HepG2 (cell line): ENCODE data around the gene MRPL34. TPM values are rescaled to one million over a fixed set of nuclear protein-coding genes. Genes with fewer than 3 reads are reported as not detected.

Source experiments
- ATAC-seq: fragments of 200-7000 bp; cut with Tn5 transposase; 3 replicates; pipeline ENCODE4 v1.9.1; 2020; ENCODE audit warnings: mild to moderate bottlenecking, moderate library complexity
- BruUV-seq: library from RNA; stranded (reverse); fragments of 400-500 nt; replicated peaks from 2 replicates; lab custom pipeline; 2021; lab: Mats Ljungman, UMichigan
- CTCF ChIA-PET: fragments of 300-600 bp; formaldehyde crosslinking; extraction: SDS; loops from one replicate; lab custom pipeline; 2021; ENCODE audit warnings: low total read pairs, inconsistent platforms, low intra/inter-chr PET ratio; lab: Yijun Ruan, JAX
- POLR2A ChIA-PET: fragments of 350-600 bp; sonication (Branson Sonifier 250); formaldehyde crosslinking; loops from one replicate; lab custom pipeline; 2020; ENCODE audit warnings: antibody characterized with exemption, inconsistent platforms; lab: Yijun Ruan, JAX
- DNase-seq: peaks from one replicate; pipeline ENCODE4 v3.0.0-alpha.2; 2015; ENCODE audit warnings: low spot score
- FAIRE-seq: peaks from 3 replicates; lab custom pipeline; 2011; peaks lifted over from hg19 to GRCh38; lab: Jason Lieb, UNC
- H2AFZ ChIP-seq: one replicate; pipeline ENCODE4 v1.6.1; 2011; ENCODE audit warnings: low read length, inconsistent platforms
- H3K27ac ChIP-seq: fragments of 300-600 bp; 3 replicates; pipeline ENCODE4 v1.8.0; 2011; ENCODE audit warnings: mixed run types, mild to moderate bottlenecking, mixed read lengths, low read length, inconsistent platforms; ENCODE audit not compliant: insufficient read depth; ENCODE audit errors: extremely low read length
- H3K27me3 ChIP-seq, 2 experiments: fragments of 200-600 bp in 1 of 2; 2 replicates in 1 of 2; 3 replicates in 1 of 2; pipeline versions ENCODE4 v1.6.0 to v1.8.0; 2011; ENCODE audit warnings: low read length in 2 of 2, mild to moderate bottlenecking in 2 of 2, moderate library complexity in 2 of 2, inconsistent platforms in 1 of 2; ENCODE audit not compliant: insufficient read depth in 2 of 2, control insufficient read depth in 1 of 2
- H3K36me3 ChIP-seq, 2 experiments: fragments of 200-600 bp in 1 of 2; replicated peaks in 1 of 2; 2 replicates in 1 of 2; 3 replicates in 1 of 2; pipeline versions ENCODE4 v1.5.1 to v1.8.0; 2011; ENCODE audit warnings: low read length in 2 of 2, inconsistent platforms in 1 of 2; ENCODE audit not compliant: insufficient read depth in 2 of 2, control insufficient read depth in 1 of 2
- H3K4me1 ChIP-seq: 2 replicates; pipeline ENCODE4 v1.5.1; 2012; ENCODE audit warnings: low read length, inconsistent platforms; ENCODE audit not compliant: insufficient read depth
- H3K4me2 ChIP-seq: 2 replicates; pipeline ENCODE4 v1.6.0; 2011; ENCODE audit warnings: low read depth, low read length, inconsistent platforms
- H3K4me3 ChIP-seq, 3 experiments: fragments of 200-600 bp in 1 of 3; sonication (generic), shearing (Covaris generic) in 1 of 3; replicated peaks in 1 of 3; 2 replicates each; pipeline ENCODE4 v1.5.1; 2011 to 2016; ENCODE audit warnings: low read length in 3 of 3, inconsistent platforms in 2 of 3, low read depth in 2 of 3, mild to moderate bottlenecking in 2 of 3, control low read depth in 1 of 3, mixed read lengths in 1 of 3; ENCODE audit not compliant: insufficient read depth in 1 of 3
- H3K79me2 ChIP-seq: one replicate; pipeline ENCODE4 v1.6.1; 2011; ENCODE audit warnings: low read length, inconsistent platforms; ENCODE audit not compliant: insufficient read depth
- H3K9ac ChIP-seq: 2 replicates; pipeline ENCODE4 v1.6.0; 2011; ENCODE audit warnings: mild to moderate bottlenecking, low read depth, low read length, inconsistent platforms; ENCODE audit not compliant: insufficient read depth
- H3K9me3 ChIP-seq: 2 replicates; pipeline ENCODE4 v1.5.1; 2012; ENCODE audit warnings: mild to moderate bottlenecking, low read length
- H4K20me1 ChIP-seq: 2 replicates; pipeline ENCODE4 v1.6.0; 2011; ENCODE audit warnings: inconsistent platforms, mild to moderate bottlenecking, low read length, moderate library complexity; ENCODE audit not compliant: insufficient read depth
- CAMTA2 ChIP-seq: sonication (generic); formaldehyde crosslinking; IDR thresholded peaks from 2 replicates; pipeline ENCODE4 v1.4.0; 2020; ENCODE audit warnings: mild to moderate bottlenecking, missing genetic modification reagents, borderline replicate concordance
- CBX1 ChIP-seq: IDR thresholded peaks from one replicate; pipeline ENCODE4 v1.6.1; 2016; ENCODE audit warnings: antibody characterized with exemption, low read depth
- DMAP1 ChIP-seq: IDR thresholded peaks from 2 replicates; pipeline ENCODE4 v1.6.1; 2016
- FOSL2 ChIP-seq: sonication (generic); formaldehyde crosslinking; IDR thresholded peaks from 2 replicates; pipeline ENCODE4 v1.4.0; 2020; ENCODE audit warnings: missing genetic modification reagents
- GABPA ChIP-seq, 2 experiments: IDR thresholded peaks; 2 replicates each; pipeline ENCODE4 v1.6.1; 2011 to 2016; ENCODE audit warnings: low read depth in 2 of 2, low read length in 1 of 2, missing biosample characterization in 1 of 2, missing genetic modification characterization in 1 of 2
- HNRNPLL ChIP-seq: fragments of 200-400 bp; formaldehyde crosslinking; IDR thresholded peaks from 2 replicates; pipeline ENCODE4 v1.6.1; 2017; ENCODE audit warnings: mild to moderate bottlenecking, low read depth, low read length; ENCODE audit not compliant: poor library complexity, severe bottlenecking
- PCBP1 ChIP-seq: fragments of 200-400 bp; formaldehyde crosslinking; IDR thresholded peaks from 2 replicates; pipeline ENCODE4 v1.6.1; 2017; ENCODE audit warnings: mild to moderate bottlenecking, low read depth, low read length, borderline replicate concordance
- RBAK ChIP-seq: sonication (generic); formaldehyde crosslinking; IDR thresholded peaks from 2 replicates; pipeline ENCODE4 v1.5.1; 2020; ENCODE audit warnings: mild to moderate bottlenecking, missing genetic modification reagents
- SP140L ChIP-seq: sonication (generic); formaldehyde crosslinking; IDR thresholded peaks from 2 replicates; pipeline ENCODE4 v1.4.0; 2020; ENCODE audit warnings: missing genetic modification reagents, borderline replicate concordance
- SRY ChIP-seq: sonication (generic); formaldehyde crosslinking; IDR thresholded peaks from 2 replicates; pipeline ENCODE4 v1.8.0; 2022; ENCODE audit warnings: mild to moderate bottlenecking, missing genetic modification reagents
- ZBTB37 ChIP-seq: sonication (generic); formaldehyde crosslinking; IDR thresholded peaks from 2 replicates; pipeline ENCODE4 v1.4.0; 2020; ENCODE audit warnings: mild to moderate bottlenecking, missing genetic modification reagents
- ZBTB7B ChIP-seq: sonication (generic); formaldehyde crosslinking; IDR thresholded peaks from 2 replicates; pipeline ENCODE4 v1.4.0; 2020; ENCODE audit warnings: missing genetic modification reagents
- ZFP36 ChIP-seq: fragments of 150-350 bp; IDR thresholded peaks from 2 replicates; pipeline ENCODE4 v1.6.1; 2018; ENCODE audit warnings: borderline replicate concordance, low read length, low read depth; ENCODE audit not compliant: partially characterized antibody
- ZNF441 ChIP-seq: sonication (generic); formaldehyde crosslinking; IDR thresholded peaks from 2 replicates; pipeline ENCODE4 v1.7.0; 2021; ENCODE audit warnings: missing genetic modification reagents, borderline replicate concordance
- ZNF747 ChIP-seq: sonication (generic); formaldehyde crosslinking; IDR thresholded peaks from 2 replicates; pipeline ENCODE4 v1.8.1; 2023; ENCODE audit warnings: missing genetic modification reagents, mild to moderate bottlenecking, borderline replicate concordance
- WGBS: methylation state at CpG from one replicate; pipeline ENCODE4 v1.1.6; 2017; ENCODE audit warnings: low lambda C conversion rate; 5-methylcytosine and 5-hydroxymethylcytosine counted together
- in situ Hi-C: cut with HindIII; loops from 2 replicates; pipeline ENCODE4 v1.10.0; 2017; ENCODE audit warnings: low pct_unique_long_range_greater_than_20kb; ENCODE audit not compliant: extremely low pct_ligation_motif_present
- intact Hi-C: fragments of 100-400 bp; cut with micrococcal nuclease; formaldehyde crosslinking; loops from one replicate; pipeline ENCODE4 v1.10.0; 2022; ENCODE audit not compliant: unreplicated experiment
- polyA plus RNA-seq, 8 experiments: library from polyadenylated mRNA; depleted of rRNA in 3 of 8; stranded (reverse) in 7 of 8; unstranded in 1 of 8; fragments of >200 nt; fragmentation: Illumina TruSeq in 4 of 8; extraction: Trizol in 4 of 8; gene quantifications; 2 replicates each; pipeline versions ENCODE4 v1.2.1 to v1.2.3, GENCODE V29; 2011 to 2016; ENCODE audit warnings: low read depth in 4 of 8, missing spikeins in 1 of 8, mixed read lengths in 1 of 8; ENCODE audit not compliant: insufficient read depth in 1 of 8
- total RNA-seq, 5 experiments: library from RNA; depleted of rRNA; stranded (reverse); fragments of >200 nt; fragmentation: Illumina TruSeq; extraction: Trizol; gene quantifications; 2 replicates each; pipeline ENCODE4 v1.2.3, GENCODE V29; 2016; ENCODE audit warnings: low read depth in 1 of 5
- TF ChIP-seq, protein P1 (sequence below): sonication (generic); formaldehyde crosslinking; IDR thresholded peaks from 2 replicates; pipeline ENCODE4 v1.4.0; 2020; ENCODE audit warnings: missing genetic modification reagents
- TF ChIP-seq, protein P2 (sequence below): sonication (generic); formaldehyde crosslinking; IDR thresholded peaks from 2 replicates; pipeline ENCODE4 v1.8.0; 2022; ENCODE audit warnings: mild to moderate bottlenecking, missing genetic modification reagents

MRPL34 gene
- total and polyA plus RNA-seq, 2 of the 13 experiments (the other 11 are each of a cell fraction or from before 2014, with no cell fraction given) = 74.0 to 77.3 TPM

- TF ChIP-seq ZFP36 (peak; percentile 83), DMAP1 (CRISPR knock-in tag) (no peak), HNRNPLL (peak; percentile 17)
- TF ChIP-seq, protein P1, sequence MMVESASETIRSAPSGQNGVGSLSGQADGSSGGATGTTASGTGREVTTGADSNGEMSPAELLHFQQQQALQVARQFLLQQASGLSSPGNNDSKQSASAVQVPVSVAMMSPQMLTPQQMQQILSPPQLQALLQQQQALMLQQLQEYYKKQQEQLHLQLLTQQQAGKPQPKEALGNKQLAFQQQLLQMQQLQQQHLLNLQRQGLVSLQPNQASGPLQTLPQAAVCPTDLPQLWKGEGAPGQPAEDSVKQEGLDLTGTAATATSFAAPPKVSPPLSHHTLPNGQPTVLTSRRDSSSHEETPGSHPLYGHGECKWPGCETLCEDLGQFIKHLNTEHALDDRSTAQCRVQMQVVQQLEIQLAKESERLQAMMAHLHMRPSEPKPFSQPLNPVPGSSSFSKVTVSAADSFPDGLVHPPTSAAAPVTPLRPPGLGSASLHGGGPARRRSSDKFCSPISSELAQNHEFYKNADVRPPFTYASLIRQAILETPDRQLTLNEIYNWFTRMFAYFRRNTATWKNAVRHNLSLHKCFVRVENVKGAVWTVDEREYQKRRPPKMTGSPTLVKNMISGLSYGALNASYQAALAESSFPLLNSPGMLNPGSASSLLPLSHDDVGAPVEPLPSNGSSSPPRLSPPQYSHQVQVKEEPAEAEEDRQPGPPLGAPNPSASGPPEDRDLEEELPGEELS (CRISPR knock-in tag) = no peak
Observed at GRCh38 chr19:17263712-17264640, 41.7 kb upstream of the MRPL34 start (continued).

DNA sequence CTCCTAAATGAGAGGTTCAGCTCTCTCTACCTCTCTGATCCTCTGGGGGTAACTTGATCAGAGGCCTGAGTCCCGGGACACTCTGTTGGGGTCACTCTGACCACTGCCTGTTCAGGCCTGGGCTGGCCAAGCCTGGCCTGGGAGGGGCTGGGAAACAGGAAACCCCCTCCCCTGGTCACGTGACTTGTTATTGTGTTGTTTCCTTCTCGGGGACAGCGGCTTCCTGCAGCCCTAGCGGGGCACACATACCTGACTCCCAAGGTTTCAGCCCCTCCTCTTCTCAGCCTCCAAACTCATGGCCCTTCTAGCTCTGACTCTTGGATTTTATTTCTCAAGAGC lies 41.1 kb upstream of the MRPL34 start, which contains the start of gene USHBP1:
Gene USHBP1, minus strand, starts transcription at position 105 of the 339 bp plus-strand sequence. CDS start 446 bp downstream, outside the sequence.
- Histone ChIP-seq H3K36me3 (peaks cover 0 to 6% of the 10 kb centered on the region in 2 experiments; a peak in 1 of 5 replicates), H3K27ac (peak within 1 kb of the TSS; percentile 24), H4K20me1 (no peaks in the 10 kb centered on the region), H3K79me2 (peaks cover 13% of the 10 kb centered on the region), H3K27me3 (peaks cover 0 to 6% of the 10 kb centered on the region in 2 experiments; a peak in 2 of 5 replicates), H3K9me3 (no peaks in the 10 kb centered on the region), H3K9ac (peak within 1 kb of the TSS; percentile 42; the same call in 1 of the 2 replicates), H3K4me1 (peaks cover 60% of the 10 kb centered on the region), H3K4me2 (peak within 1 kb of the TSS; percentile 54), H3K4me3 (peak within 1 kb of the TSS in 2 of 3 experiments; percentile 16 to 27; a peak in 3 of 6 replicates), H2AFZ (no peak within 1 kb of the TSS)
- 17% methylated on average over 5 of the region's 5 CpGs for WGBS
- DNase-seq (peak; percentile 30), FAIRE-seq (no peak), ATAC-seq (no peak)
- no TSS peak for BruUV-seq
- ChIA-PET CTCF (no interaction called here), POLR2A (interaction anchor here (1.1 to 3.4 kb wide), 5 partner anchors 10 to 50 kb away, joined by 4 to 13 read pairs (median 5); partner anchors contain the start of genes OCEL1 and USE1)
- intact Hi-C loops (no loop called here), in situ Hi-C loops (no loop called here)
- TF ChIP-seq ZNF747 (CRISPR knock-in tag) (no peak), GABPA (IDR thresholded peaks at IDR 0.05; ENCODE audit: low read depth, low read length) (no peak), GABPA (CRISPR knock-in tag; IDR thresholded peaks at IDR 0.05; ENCODE audit: low read depth) (peak; percentile 69), CBX1 (no peak), ZNF441 (no peak), ZBTB7B (CRISPR knock-in tag) (no peak), FOSL2 (no peak), SP140L (CRISPR knock-in tag) (no peak), PCBP1 (no peak), SRY (CRISPR knock-in tag) (no peak), RBAK (CRISPR knock-in tag) (no peak), CAMTA2 (CRISPR knock-in tag) (no peak), ZBTB37 (CRISPR knock-in tag) (no peak)
- TF ChIP-seq, protein P2, sequence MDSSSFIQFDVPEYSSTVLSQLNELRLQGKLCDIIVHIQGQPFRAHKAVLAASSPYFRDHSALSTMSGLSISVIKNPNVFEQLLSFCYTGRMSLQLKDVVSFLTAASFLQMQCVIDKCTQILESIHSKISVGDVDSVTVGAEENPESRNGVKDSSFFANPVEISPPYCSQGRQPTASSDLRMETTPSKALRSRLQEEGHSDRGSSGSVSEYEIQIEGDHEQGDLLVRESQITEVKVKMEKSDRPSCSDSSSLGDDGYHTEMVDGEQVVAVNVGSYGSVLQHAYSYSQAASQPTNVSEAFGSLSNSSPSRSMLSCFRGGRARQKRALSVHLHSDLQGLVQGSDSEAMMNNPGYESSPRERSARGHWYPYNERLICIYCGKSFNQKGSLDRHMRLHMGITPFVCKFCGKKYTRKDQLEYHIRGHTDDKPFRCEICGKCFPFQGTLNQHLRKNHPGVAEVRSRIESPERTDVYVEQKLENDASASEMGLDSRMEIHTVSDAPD = no peak
